HG03575 (cell line): ENCODE measurements around the gene CARD11.

Source experiments
- ATAC-seq: cut with Tn5 transposase; IDR thresholded peaks from one replicate; pipeline ENCODE4 v1.9.1; 2021; ENCODE audit not compliant: unreplicated experiment, insufficient number of reproducible peaks, low FRiP score; ENCODE audit errors: extremely low read depth

Gene CARD11

DNA sequence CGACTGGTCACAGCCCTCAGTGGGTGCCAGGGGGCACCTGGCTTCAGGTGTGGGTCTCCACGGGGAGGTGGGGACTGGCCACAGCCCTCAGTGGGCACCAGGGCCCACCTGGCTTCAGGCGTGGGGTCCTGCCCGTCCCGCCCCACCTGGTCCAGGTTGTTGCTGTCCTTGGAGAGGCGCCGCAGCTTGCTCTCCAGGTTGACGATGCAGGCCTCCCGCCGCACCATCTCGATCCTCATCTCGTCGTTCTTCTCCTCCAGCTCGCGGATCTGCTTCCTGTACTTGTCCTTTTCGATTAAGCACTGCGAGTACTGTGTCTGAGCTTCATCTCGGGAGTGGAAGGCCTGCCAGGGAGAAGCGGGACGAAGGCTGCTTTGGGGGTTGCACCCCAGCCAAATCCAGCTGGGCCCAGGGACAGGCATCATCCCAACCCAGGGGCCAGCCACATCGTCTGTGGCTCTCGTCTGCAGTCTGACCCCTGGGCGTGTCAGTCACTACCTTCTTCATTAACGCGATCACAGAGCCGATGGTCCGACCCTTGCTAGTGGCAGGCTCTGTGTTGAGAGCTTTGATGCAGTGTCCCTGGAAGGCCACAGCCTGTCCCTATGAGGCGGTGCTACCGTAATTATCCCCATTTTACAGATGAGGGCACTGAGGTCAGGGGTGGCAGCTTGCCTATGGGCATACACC lies 106.6 kb downstream of the CARD11 start:
- ATAC-seq = no peak

DNA sequence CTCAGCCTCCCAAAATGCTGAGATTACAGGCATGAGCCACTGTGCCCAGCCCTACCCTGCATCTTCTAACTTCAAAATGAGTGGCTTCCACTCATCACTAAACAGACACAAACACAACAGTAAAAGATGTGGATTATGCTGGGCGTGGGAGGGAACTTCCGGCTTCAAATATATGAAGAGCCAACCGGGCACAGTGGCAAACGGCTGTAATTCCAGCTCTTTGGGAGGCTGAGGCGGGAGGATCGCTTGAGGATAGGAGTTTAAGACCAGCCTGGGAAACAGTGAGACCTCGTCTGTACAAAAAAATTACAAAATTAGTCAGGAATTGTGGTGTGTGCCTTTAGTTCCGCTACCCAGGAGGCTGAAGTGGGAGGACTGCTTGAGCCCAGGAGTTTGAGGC lies 107.4 kb downstream of the CARD11 start:
- ATAC-seq = no peak

DNA sequence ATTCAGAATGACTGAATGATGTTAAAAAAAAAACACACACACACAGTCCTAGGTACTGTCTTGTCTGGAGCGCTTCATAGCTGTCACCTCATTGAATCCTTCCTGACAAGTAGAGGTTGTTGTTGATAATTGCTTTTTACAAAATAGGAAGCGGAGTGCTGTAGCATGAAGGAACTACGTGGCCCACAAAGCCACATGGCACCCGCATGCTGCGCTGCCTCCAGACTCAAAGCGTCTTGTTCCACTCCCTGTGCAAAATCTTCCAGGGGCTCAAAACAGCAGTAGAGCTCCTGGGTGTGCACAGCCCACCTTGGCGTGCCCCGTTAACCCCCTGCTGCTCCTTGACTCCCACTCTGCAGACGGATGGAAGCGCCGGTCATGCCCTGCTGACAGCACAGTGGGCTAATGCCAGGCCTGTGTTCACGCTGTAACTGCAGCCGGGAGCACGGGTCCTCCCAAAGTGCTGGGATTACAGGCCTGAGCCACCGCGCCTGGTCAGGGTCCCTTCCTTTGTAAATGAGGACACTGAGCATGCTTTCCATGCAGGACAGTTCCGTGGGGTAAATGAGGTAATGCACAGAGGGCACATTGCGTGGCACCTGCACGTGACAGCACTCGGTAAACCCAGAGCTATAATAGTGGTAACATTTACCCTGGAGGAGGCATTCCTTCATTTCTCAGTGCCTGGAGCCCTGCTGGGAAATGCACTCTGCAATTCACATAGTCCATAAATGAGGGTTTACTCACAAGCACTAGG lies 108.5 kb downstream of the CARD11 start:
- ATAC-seq = no peak

DNA sequence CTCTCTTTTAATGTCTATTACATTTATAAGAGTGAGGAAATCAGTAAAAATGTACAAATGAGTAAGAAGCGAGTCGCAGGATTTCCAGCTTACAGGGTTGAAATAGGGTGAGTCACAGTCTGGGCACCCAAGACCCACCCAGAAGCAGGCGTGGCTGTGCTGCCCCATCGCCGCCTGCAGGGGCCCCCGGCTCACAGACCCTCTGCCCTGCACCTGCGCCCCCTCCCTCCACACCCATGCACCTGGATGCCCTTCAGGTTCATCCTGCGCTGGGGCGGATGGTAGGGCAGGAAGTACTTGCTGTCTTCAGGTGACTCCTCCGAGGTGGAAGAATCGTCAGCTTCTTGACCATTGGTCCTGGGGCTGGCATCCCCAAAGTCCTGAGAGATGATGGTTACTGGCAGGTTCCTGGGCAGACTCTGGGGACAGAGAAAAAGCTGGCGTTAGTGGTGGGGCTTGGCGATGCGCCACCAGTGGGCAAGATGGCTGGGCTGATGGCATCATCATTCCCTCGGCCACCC lies 109.4 kb downstream of the CARD11 start:
- ATAC-seq = no peak

DNA sequence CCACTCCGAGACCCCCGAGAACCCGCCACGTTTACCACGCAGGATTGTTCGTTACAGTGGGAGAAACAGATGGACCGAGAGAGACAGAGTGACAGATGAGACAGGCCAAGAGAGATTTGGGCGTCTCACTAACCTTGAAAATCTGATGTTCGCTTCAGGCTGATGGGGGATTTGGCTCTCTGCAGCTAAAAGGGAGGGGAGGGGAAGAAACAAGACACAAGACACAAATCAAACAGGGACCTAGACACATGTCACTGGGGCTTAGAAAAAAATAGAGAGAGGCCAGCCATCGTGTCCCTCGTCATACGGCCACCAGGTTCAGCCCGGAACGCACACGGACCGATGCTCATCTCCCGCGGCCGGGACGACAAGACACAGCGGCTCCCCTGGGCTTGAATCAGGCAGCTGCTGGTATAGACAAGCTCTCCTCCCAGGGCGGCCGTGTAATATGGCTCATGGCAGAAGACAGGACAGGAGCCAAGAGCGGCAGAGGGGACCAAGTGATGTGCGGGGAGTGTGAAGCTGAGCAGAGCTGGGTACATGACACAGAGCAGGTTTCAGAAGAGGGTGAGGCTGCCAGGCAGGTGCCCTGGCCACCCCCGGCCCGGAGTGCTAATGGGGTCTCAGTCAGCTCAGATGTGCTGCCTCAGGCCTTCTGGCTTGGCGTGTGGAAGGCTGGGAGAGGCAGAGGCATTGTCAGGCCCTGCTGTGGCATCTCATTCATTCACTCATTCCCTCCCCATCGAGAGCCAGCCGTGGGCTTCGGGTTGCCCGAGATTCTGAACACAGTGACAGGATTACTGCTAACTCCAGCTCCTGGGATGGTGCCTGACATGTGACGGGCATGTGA lies 111.0 kb downstream of the CARD11 start:
- ATAC-seq = no peak

GRCh38 chr7:2931034-2931415 lies 112.6 kb downstream of the CARD11 start:
- ATAC-seq = no peak

- ATAC-seq = no peak
Measured at GRCh38 chr7:2930310-2931033, 113.2 kb downstream of the CARD11 start.

DNA sequence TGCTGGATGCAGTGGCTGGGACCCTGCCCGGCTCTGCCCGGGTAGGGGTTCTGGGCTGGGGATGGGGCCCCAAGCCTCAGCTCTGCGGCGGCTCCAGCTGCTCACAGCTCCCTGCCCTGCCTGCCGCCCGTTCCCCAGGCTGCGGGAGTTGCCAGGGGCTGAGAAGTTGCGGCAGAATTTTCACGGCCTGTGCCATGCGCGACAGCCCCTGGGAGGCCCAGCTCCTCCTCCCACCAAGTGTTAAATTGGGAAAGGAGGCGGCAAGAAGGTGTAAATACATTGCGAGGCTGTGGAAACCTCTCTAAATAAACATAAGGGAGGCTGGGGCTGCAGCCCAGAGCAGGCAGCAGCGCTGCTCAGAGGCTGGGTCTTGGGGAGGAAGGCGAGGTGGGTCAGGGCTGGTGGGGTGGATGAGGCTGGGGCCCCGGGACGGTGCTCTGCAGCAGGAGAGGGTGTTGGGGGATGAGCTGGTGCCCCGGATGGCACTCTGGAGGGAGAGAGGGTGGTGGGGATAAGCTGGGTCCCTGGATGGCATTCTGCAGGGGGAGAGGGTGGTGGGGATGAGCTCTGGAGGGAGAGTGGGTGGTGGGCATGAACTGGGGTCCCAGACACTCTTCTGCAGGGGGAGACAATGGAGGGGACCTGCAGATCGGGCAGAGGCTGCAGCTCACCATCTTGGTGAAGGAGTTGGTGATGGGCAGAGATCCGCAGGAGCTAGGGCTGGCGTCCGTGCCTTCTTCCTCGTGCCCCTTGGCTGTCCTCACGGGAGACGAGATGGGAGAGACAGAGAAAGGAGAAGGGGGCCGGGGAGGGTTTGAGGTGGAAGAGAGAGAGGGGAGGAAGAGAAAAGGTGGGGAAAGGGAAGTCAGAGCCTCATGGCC lies 114.1 kb downstream of the CARD11 start:
- ATAC-seq = no peak

DNA sequence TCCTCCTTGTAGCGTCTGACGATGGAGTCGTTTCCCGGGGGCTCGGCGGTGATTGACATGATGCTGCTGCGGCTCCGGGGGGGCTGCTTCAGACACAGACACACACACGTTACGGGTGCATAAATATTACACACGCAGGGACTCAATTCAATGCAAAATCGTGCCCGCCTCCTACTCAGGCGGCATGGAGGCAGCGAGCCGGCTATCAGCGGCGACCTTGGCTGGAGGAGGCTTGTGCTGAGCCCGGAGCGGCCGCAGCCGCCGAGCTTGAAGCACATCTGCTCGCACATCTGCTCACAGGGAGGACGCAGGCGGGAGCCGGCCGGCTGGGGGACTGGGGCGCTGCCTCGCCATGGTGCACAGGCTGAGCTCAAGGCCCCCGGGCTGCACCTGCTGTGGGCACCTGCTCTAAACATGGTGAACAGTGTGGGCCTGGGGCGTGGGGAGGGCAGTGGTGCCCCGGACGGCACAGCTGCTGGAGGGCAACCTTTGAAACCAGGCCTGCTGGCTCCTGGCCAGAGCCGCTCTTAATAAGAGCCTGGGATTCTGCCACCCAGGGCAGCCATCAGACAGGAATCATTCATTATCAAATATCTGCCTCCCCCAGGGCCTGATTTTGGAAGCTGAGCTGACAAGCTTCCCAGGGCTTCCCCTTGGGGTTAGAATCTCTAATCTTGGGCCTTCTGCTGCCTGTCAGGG lies 114.9 kb downstream of the CARD11 start:
- no peak for ATAC-seq

GRCh38 chr7:2928256-2928612 lies 115.4 kb downstream of the CARD11 start:
- no peak for ATAC-seq

GRCh38 chr7:2927592-2927991 lies 116.1 kb downstream of the CARD11 start:
- ATAC-seq = no peak

- ATAC-seq = no peak
Measured at GRCh38 chr7:2926896-2927405, 116.7 kb downstream of the CARD11 start.

- ATAC-seq = no peak
Measured at GRCh38 chr7:2926120-2926895, 117.4 kb downstream of the CARD11 start.

- ATAC-seq = no peak
Measured at GRCh38 chr7:2924866-2925840, 118.5 kb downstream of the CARD11 start.

- no peak for ATAC-seq
Measured at GRCh38 chr7:2923886-2924574, 119.6 kb downstream of the CARD11 start.
